HepG2 (cell line): ENCODE measurements around the gene OSBPL8. TPM values are rescaled to one million over a fixed set of nuclear protein-coding genes. Genes with fewer than 3 reads are reported as not detected.

Experiments used
- ATAC-seq: fragments of 200-7000 bp; cut with Tn5 transposase; 3 replicates; pipeline ENCODE4 v1.9.1; 2020; ENCODE audit warnings: mild to moderate bottlenecking, moderate library complexity
- BruUV-seq: library from RNA; stranded (reverse); fragments of 400-500 nt; replicated peaks from 2 replicates; lab custom pipeline; 2021; lab: Mats Ljungman, UMichigan
- CTCF ChIA-PET: fragments of 300-600 bp; formaldehyde crosslinking; extraction: SDS; loops from one replicate; lab custom pipeline; 2021; ENCODE audit warnings: low total read pairs, inconsistent platforms, low intra/inter-chr PET ratio; lab: Yijun Ruan, JAX
- POLR2A ChIA-PET: fragments of 350-600 bp; sonication (Branson Sonifier 250); formaldehyde crosslinking; loops from one replicate; lab custom pipeline; 2020; ENCODE audit warnings: antibody characterized with exemption, inconsistent platforms; lab: Yijun Ruan, JAX
- DNase-seq: peaks from one replicate; pipeline ENCODE4 v3.0.0-alpha.2; 2015; ENCODE audit warnings: low spot score
- FAIRE-seq: peaks from 3 replicates; lab custom pipeline; 2011; peaks lifted over from hg19 to GRCh38; lab: Jason Lieb, UNC
- H2AFZ ChIP-seq: one replicate; pipeline ENCODE4 v1.6.1; 2011; ENCODE audit warnings: low read length, inconsistent platforms
- H3K27ac ChIP-seq: fragments of 300-600 bp; 3 replicates; pipeline ENCODE4 v1.8.0; 2011; ENCODE audit warnings: mixed run types, mild to moderate bottlenecking, mixed read lengths, low read length, inconsistent platforms; ENCODE audit not compliant: insufficient read depth; ENCODE audit errors: extremely low read length
- H3K27me3 ChIP-seq, 2 experiments: fragments of 200-600 bp in 1 of 2; 2 replicates in 1 of 2; 3 replicates in 1 of 2; pipeline versions ENCODE4 v1.6.0 to v1.8.0; 2011; ENCODE audit warnings: low read length in 2 of 2, mild to moderate bottlenecking in 2 of 2, moderate library complexity in 2 of 2, inconsistent platforms in 1 of 2; ENCODE audit not compliant: insufficient read depth in 2 of 2, control insufficient read depth in 1 of 2
- H3K36me3 ChIP-seq, 2 experiments: fragments of 200-600 bp in 1 of 2; replicated peaks in 1 of 2; 2 replicates in 1 of 2; 3 replicates in 1 of 2; pipeline versions ENCODE4 v1.5.1 to v1.8.0; 2011; ENCODE audit warnings: low read length in 2 of 2, inconsistent platforms in 1 of 2; ENCODE audit not compliant: insufficient read depth in 2 of 2, control insufficient read depth in 1 of 2
- H3K4me1 ChIP-seq: 2 replicates; pipeline ENCODE4 v1.5.1; 2012; ENCODE audit warnings: low read length, inconsistent platforms; ENCODE audit not compliant: insufficient read depth
- H3K4me2 ChIP-seq: 2 replicates; pipeline ENCODE4 v1.6.0; 2011; ENCODE audit warnings: low read depth, low read length, inconsistent platforms
- H3K4me3 ChIP-seq, 3 experiments: fragments of 200-600 bp in 1 of 3; sonication (generic), shearing (Covaris generic) in 1 of 3; replicated peaks in 1 of 3; 2 replicates each; pipeline ENCODE4 v1.5.1; 2011 to 2016; ENCODE audit warnings: low read length in 3 of 3, inconsistent platforms in 2 of 3, low read depth in 2 of 3, mild to moderate bottlenecking in 2 of 3, control low read depth in 1 of 3, mixed read lengths in 1 of 3; ENCODE audit not compliant: insufficient read depth in 1 of 3
- H3K79me2 ChIP-seq: one replicate; pipeline ENCODE4 v1.6.1; 2011; ENCODE audit warnings: low read length, inconsistent platforms; ENCODE audit not compliant: insufficient read depth
- H3K9ac ChIP-seq: 2 replicates; pipeline ENCODE4 v1.6.0; 2011; ENCODE audit warnings: mild to moderate bottlenecking, low read depth, low read length, inconsistent platforms; ENCODE audit not compliant: insufficient read depth
- H3K9me3 ChIP-seq: 2 replicates; pipeline ENCODE4 v1.5.1; 2012; ENCODE audit warnings: mild to moderate bottlenecking, low read length
- H4K20me1 ChIP-seq: 2 replicates; pipeline ENCODE4 v1.6.0; 2011; ENCODE audit warnings: inconsistent platforms, mild to moderate bottlenecking, low read length, moderate library complexity; ENCODE audit not compliant: insufficient read depth
- EZH2 ChIP-seq: conservative IDR thresholded peaks from 2 replicates; pipeline ENCODE4 v1.6.1; 2012; ENCODE audit warnings: mild to moderate bottlenecking, low read depth, low read length, moderate library complexity
- KLF9 ChIP-seq: IDR thresholded peaks from 2 replicates; pipeline ENCODE4 v1.6.1; 2016; ENCODE audit warnings: low read depth
- PHF5A ChIP-seq: IDR thresholded peaks from one replicate; pipeline ENCODE4 v1.6.1; 2018; ENCODE audit warnings: low read depth, missing genetic modification reagents; ENCODE audit not compliant: unreplicated experiment
- ZC3H13 ChIP-seq: sonication (generic); formaldehyde crosslinking; IDR thresholded peaks from 2 replicates; pipeline ENCODE4 v1.8.1; 2023; ENCODE audit warnings: mild to moderate bottlenecking, missing genetic modification reagents, moderate library complexity
- ZMAT3 ChIP-seq: sonication (generic); formaldehyde crosslinking; conservative IDR thresholded peaks from 2 replicates; pipeline ENCODE4 v1.7.0; 2021; ENCODE audit warnings: missing genetic modification reagents
- ZNF124 ChIP-seq: sonication (generic); formaldehyde crosslinking; IDR thresholded peaks from 2 replicates; pipeline ENCODE4 v1.4.0; 2020; ENCODE audit warnings: missing genetic modification reagents
- ZNF557 ChIP-seq: sonication (generic); formaldehyde crosslinking; IDR thresholded peaks from 2 replicates; pipeline ENCODE4 v1.4.0; 2020; ENCODE audit warnings: missing genetic modification reagents
- ZNF652 ChIP-seq: IDR thresholded peaks from 2 replicates; pipeline ENCODE4 v1.6.1; 2016; ENCODE audit warnings: low read depth, borderline replicate concordance
- ZNF674 ChIP-seq: sonication (generic); formaldehyde crosslinking; IDR thresholded peaks from 2 replicates; pipeline ENCODE4 v1.5.0; 2020; ENCODE audit warnings: low read depth, mild to moderate bottlenecking, missing genetic modification reagents
- ZSCAN25 ChIP-seq: sonication (generic); formaldehyde crosslinking; IDR thresholded peaks from 2 replicates; pipeline ENCODE4 v1.8.0; 2022; ENCODE audit warnings: mild to moderate bottlenecking, missing genetic modification reagents
- WGBS: methylation state at CpG from one replicate; pipeline ENCODE4 v1.1.6; 2017; ENCODE audit warnings: low lambda C conversion rate; 5-methylcytosine and 5-hydroxymethylcytosine counted together
- in situ Hi-C: cut with HindIII; loops from 2 replicates; pipeline ENCODE4 v1.10.0; 2017; ENCODE audit warnings: low pct_unique_long_range_greater_than_20kb; ENCODE audit not compliant: extremely low pct_ligation_motif_present
- intact Hi-C: fragments of 100-400 bp; cut with micrococcal nuclease; formaldehyde crosslinking; loops from one replicate; pipeline ENCODE4 v1.10.0; 2022; ENCODE audit not compliant: unreplicated experiment
- polyA plus RNA-seq, 8 experiments: library from polyadenylated mRNA; depleted of rRNA in 3 of 8; stranded (reverse) in 7 of 8; unstranded in 1 of 8; fragments of >200 nt; fragmentation: Illumina TruSeq in 4 of 8; extraction: Trizol in 4 of 8; gene quantifications; 2 replicates each; pipeline versions ENCODE4 v1.2.1 to v1.2.3, GENCODE V29; 2011 to 2016; ENCODE audit warnings: low read depth in 4 of 8, missing spikeins in 1 of 8, mixed read lengths in 1 of 8; ENCODE audit not compliant: insufficient read depth in 1 of 8
- total RNA-seq, 5 experiments: library from RNA; depleted of rRNA; stranded (reverse); fragments of >200 nt; fragmentation: Illumina TruSeq; extraction: Trizol; gene quantifications; 2 replicates each; pipeline ENCODE4 v1.2.3, GENCODE V29; 2016; ENCODE audit warnings: low read depth in 1 of 5
- TF ChIP-seq, protein P1 (sequence below): sonication (generic); formaldehyde crosslinking; IDR thresholded peaks from 2 replicates; pipeline ENCODE4 v1.4.0; 2020; ENCODE audit warnings: missing genetic modification reagents
- TF ChIP-seq, protein P2 (sequence below): sonication (generic); formaldehyde crosslinking; IDR thresholded peaks from 2 replicates; pipeline ENCODE4 v1.9.0; 2022; ENCODE audit warnings: low read depth, missing genetic modification reagents
- TF ChIP-seq, protein P3 (sequence below): IDR thresholded peaks from 2 replicates; pipeline ENCODE4 v1.6.1; 2016; ENCODE audit warnings: missing compliant biosample characterization, missing genetic modification reagents, borderline replicate concordance

The OSBPL8 gene
- total and polyA plus RNA-seq, 2 of the 13 experiments (the other 11 are each of a cell fraction or from before 2014, with no cell fraction given), result 11.0 to 33.9 TPM

GRCh38 chr12:76308866-76309265 is 250.7 kb downstream of the OSBPL8 start (continued):
- TF ChIP-seq, protein P1, sequence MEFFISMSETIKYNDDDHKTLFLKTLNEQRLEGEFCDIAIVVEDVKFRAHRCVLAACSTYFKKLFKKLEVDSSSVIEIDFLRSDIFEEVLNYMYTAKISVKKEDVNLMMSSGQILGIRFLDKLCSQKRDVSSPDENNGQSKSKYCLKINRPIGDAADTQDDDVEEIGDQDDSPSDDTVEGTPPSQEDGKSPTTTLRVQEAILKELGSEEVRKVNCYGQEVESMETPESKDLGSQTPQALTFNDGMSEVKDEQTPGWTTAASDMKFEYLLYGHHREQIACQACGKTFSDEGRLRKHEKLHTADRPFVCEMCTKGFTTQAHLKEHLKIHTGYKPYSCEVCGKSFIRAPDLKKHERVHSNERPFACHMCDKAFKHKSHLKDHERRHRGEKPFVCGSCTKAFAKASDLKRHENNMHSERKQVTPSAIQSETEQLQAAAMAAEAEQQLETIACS (CRISPR knock-in tag), result no peak
- no peak for TF ChIP-seq EZH2
- TF ChIP-seq, all 625 proteins: peak for 0

DNA sequence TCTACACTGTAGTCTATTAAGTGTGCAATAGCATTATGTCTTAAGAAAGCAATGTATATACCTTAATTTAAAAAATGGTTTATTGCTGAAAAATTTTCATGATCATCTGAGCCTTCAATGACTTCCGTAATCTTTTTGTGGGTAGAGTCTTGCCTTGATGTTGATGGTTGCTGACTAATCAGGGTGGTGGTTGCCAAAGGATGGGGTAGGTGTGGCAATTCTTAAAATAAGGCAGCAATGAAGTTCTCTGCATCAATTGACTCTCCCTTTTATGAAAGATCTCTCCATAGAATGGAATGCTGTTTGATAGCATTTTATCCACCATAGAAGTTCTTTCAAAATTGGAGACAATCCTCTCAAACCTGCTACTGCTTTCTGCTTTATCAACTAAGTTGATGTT is 252.5 kb downstream of the OSBPL8 start:
- BruUV-seq, result no TSS peak
- TF ChIP-seq ZNF557 (CRISPR knock-in tag), result no peak
- TF ChIP-seq, all 625 proteins: peak for 0
- no peak for DNase-seq

DNA sequence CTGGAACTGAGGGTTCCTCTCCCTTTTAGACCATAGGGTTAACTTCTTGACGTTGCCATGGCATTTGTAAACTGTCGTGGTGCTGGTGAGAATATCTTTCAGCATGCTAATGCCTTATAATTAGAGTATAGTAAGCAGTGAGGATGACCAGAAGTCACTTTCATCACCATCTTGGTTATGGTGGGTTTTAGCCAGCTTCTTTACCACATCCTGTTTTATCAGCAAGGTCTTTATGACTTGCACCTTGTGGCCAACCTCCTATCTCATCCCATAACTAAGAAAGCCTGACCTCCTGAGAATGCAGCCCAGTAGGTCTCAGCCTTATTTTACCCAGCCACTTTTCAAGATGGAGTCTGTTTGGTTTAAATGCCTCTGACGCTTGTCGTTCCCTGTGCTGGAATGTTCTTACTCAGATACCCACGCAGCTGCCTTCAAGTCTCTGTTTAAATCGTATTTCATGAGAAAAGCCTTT is 255.5 kb downstream of the OSBPL8 start:
- no TSS peak for BruUV-seq
- Histone ChIP-seq H3K4me3 (no peak overlapping the region), H3K9ac (no peak overlapping the region), H3K9me3 (no peaks in the 10 kb centered on the region), H3K27ac (no peak overlapping the region), H3K36me3 (no peaks in the 10 kb centered on the region), H4K20me1 (no peaks in the 10 kb centered on the region), H3K4me2 (no peak overlapping the region), H3K4me1 (no peaks in the 10 kb centered on the region), H3K27me3 (peaks cover 0 to 1% of the 10 kb centered on the region in 2 experiments; a peak in 1 of 5 replicates), H3K79me2 (no peaks in the 10 kb centered on the region), H2AFZ (no peak overlapping the region)
- CTCF ChIA-PET, result no interaction called here
- DNase-seq, result no peak
- no peak for FAIRE-seq
- no peak for ATAC-seq
- in situ Hi-C loops, result no loop called here
- 21% methylated on average over 6 of the region's 6 CpGs for WGBS
- intact Hi-C loops, result no loop called here
- POLR2A ChIA-PET, result no interaction called here
- TF ChIP-seq, protein P2, sequence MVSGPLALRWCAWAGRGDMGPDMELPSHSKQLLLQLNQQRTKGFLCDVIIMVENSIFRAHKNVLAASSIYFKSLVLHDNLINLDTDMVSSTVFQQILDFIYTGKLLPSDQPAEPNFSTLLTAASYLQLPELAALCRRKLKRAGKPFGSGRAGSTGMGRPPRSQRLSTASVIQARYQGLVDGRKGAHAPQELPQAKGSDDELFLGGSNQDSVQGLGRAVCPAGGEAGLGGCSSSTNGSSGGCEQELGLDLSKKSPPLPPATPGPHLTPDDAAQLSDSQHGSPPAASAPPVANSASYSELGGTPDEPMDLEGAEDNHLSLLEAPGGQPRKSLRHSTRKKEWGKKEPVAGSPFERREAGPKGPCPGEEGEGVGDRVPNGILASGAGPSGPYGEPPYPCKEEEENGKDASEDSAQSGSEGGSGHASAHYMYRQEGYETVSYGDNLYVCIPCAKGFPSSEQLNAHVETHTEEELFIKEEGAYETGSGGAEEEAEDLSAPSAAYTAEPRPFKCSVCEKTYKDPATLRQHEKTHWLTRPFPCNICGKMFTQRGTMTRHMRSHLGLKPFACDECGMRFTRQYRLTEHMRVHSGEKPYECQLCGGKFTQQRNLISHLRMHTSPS (CRISPR knock-in tag), result no peak
- TF ChIP-seq ZNF124 (CRISPR knock-in tag) (no peak), EZH2 (no peak), KLF9 (CRISPR knock-in tag) (no peak), ZSCAN25 (no peak), ZC3H13 (CRISPR knock-in tag) (no peak), PHF5A (CRISPR knock-in tag) (no peak), ZNF674 (CRISPR knock-in tag) (no peak), ZNF652 (CRISPR knock-in tag) (no peak), ZMAT3 (CRISPR knock-in tag) (no peak)
- TF ChIP-seq, protein P3, sequence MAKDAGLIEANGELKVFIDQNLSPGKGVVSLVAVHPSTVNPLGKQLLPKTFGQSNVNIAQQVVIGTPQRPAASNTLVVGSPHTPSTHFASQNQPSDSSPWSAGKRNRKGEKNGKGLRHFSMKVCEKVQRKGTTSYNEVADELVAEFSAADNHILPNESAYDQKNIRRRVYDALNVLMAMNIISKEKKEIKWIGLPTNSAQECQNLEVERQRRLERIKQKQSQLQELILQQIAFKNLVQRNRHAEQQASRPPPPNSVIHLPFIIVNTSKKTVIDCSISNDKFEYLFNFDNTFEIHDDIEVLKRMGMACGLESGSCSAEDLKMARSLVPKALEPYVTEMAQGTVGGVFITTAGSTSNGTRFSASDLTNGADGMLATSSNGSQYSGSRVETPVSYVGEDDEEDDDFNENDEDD (CRISPR knock-in tag), result no peak

More for the DNA sequence above, 252.5 kb downstream of the OSBPL8 start:
- ChIA-PET POLR2A (no interaction called here), CTCF (no interaction called here)
- WGBS, result 4% methylated on average over 1 of the region's 1 CpG
- in situ Hi-C loops (no loop called here), intact Hi-C loops (no loop called here)
- no peak overlapping the region for H3K4me2 ChIP-seq
- H3K9me3 ChIP-seq, result no peaks in the 10 kb centered on the region
- no peak for FAIRE-seq
- no peak overlapping the region for H3K27ac ChIP-seq
- no peaks in the 10 kb centered on the region; a peak in 1 of 5 replicates for H3K27me3 ChIP-seq
- H3K4me3 ChIP-seq, result no peak overlapping the region
- no peak overlapping the region for H3K9ac ChIP-seq
- H2AFZ ChIP-seq, result no peak overlapping the region
- H4K20me1 ChIP-seq, result no peaks in the 10 kb centered on the region
- no peaks in the 10 kb centered on the region for H3K36me3 ChIP-seq
- no peaks in the 10 kb centered on the region for H3K79me2 ChIP-seq
- H3K4me1 ChIP-seq, result no peaks in the 10 kb centered on the region
- ATAC-seq, result no peak
